Mucosa of gallbladder (tissue), 1 donor: ENCODE data around the gene SOBP. TPM values are rescaled to one million over a fixed set of nuclear protein-coding genes. Genes with fewer than 3 reads are reported as not detected.

ENCODE experiments used
- DNase-seq: peaks from one replicate; pipeline ENCODE4 v3.0.0-alpha.2; 2020; ENCODE audit warnings: low spot score
- total RNA-seq: library from RNA; stranded (reverse); gene quantifications from one replicate; pipeline ENCODE4 v1.2.1, GENCODE V29; 2021
- donor health status: DM: no; HTN: no; CAD: no.

The SOBP gene
- total RNA-seq, 1 donor from 2014 or later, result 11.0 TPM

DNA sequence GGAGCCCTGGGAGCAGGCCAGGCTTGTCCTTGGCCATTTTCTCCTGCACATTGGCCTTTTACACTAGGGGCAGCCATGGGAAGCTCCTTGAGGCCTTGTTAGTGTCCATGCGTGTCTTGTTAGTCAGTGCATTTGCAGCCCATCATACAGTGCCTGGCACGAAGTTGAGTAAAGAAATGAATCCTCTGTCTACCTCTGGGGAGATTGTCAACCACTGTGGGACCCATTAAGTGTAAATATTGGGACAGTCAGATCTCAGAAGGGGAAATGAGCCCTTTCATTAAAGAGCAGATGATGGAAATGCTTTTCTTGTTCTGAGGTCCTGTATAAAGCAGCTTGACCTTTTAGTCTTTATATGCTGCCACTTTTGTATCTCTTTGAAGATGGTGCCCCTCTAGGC, 33.9 kb downstream of the SOBP start:
- DNase-seq, result no peak

DNA sequence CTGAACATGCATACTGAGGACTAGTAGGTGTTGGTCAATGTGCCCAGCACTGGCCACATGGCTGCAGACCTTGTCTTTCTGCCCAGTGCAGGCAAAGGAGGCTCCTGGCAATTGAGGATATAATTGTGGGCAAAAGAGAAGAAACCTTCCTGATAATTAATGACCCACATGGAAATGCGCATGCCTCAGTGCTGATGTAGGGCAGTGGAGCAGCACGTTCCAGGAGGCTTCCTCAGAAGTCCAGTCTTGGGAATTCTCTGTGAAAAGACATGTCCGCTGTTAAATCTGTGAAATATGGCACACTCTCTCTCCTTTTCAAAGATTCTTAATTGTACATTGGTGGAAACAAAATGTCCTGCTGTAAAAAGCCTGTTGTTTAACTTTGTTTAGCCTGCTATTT, 34.7 kb downstream of the SOBP start:
- no peak for DNase-seq

DNA sequence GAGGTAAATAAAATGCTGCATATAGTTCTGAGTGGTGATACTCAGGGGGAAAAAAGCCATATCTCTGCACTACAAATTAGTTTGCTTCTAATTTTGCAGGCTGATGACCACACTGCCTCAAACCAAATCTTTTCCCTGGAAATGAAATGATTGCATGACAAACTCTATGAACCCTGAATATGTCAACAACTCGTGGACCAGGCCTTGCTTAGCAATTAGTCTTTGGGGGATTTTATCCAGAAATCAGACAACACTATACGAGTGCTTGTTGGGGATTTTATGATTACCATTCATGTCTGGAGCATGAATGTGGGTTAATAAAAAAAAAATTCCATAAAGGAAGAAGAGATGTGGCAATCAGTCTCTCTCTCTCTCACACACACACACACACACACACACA, 42.0 kb downstream of the SOBP start:
- DNase-seq, result no peak

DNA sequence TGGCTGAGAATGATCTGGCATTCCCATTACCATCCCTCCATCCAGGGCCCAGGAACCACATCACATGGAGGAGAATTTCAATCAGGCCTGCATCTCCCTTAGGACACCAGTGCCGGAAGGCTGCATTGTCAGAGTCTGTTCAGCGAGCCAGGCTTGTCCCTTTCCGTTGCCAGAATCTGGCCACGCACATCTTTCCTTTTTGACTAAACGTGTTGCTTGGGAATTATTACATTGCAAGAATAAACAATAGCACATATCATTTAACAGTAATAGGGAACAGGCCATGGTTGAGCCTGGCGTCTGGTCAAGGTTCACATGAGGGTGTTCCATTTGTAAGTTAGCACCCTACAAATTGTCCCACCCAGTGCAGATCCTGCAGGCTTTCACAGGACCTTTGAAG, 42.8 kb downstream of the SOBP start:
- no peak for DNase-seq

DNA sequence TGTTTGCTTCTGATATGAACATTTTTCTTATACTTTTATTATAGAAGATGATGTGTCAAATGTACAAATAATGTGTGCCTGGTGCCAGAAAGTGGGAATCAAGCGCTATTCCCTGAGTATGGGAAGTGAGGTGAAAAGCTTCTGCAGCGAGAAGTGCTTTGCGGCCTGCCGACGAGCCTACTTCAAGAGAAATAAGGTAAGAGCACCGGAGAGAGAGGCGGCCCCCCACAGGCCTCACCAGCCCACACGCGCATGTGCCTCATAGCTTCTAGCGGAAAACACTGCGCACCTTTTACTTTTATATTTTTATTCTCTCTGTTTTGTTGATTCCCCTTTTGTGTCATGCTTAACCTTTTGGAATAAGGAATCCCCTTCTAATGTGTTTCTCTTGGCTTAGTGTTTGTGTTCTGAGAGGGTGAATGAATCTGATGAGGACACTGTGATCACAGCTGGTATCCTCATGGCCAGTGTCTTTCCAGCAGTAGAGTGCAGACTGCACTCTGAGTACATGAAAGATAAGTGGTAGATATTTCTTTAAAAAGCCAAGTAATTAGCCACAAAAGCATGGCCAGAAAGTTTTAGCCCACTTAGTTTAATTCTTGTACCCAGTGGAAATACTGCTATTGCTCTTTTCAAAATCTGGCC, 43.6 kb downstream of the SOBP start:
- no peak for DNase-seq

DNA sequence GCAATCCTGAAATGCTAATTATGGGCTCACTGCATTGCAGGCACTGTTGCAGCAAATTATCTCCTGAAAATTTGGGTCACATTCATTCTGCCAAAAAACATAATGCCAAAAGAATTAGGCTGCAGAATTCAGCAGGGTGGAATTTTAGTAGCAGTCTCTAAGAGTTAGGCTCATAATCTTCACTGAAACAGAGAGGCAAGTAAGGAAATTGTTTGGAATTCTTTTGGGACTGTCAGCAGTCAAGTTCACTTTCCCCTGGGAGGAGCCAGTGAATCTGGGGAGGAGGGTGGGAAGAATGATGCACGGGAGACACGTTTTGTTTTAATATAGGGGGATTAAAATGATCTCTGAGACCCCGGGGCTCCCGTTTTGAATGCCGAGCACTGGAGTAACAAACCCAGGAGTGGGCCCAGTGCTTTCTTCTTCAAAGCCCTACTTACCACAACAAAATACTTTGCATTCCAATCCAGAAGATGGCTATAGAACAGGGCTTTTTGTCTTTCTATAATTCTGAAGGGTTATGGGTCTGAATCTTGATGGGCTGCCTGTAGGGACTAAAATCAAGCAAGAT, 44.7 kb downstream of the SOBP start:
- no peak for DNase-seq

DNA sequence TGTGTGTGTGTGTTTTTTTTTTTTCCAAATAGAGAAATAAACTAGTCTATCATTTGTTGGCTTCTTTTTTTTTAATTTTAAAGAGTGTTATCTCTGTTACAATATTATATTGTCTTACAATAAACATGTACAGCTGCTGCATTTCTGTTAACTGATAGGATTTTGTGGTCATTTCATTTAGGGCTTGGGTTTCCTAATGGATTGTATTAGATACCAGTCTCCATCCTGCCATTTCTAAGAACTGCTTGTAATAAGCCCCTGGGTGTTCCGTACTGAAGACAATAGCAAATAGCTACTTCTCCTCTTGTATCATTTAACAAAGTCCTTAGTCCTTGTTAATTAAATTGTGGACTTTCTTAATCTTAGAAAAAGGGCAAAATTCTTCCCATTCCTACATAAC, 45.7 kb downstream of the SOBP start:
- DNase-seq, result no peak

DNA sequence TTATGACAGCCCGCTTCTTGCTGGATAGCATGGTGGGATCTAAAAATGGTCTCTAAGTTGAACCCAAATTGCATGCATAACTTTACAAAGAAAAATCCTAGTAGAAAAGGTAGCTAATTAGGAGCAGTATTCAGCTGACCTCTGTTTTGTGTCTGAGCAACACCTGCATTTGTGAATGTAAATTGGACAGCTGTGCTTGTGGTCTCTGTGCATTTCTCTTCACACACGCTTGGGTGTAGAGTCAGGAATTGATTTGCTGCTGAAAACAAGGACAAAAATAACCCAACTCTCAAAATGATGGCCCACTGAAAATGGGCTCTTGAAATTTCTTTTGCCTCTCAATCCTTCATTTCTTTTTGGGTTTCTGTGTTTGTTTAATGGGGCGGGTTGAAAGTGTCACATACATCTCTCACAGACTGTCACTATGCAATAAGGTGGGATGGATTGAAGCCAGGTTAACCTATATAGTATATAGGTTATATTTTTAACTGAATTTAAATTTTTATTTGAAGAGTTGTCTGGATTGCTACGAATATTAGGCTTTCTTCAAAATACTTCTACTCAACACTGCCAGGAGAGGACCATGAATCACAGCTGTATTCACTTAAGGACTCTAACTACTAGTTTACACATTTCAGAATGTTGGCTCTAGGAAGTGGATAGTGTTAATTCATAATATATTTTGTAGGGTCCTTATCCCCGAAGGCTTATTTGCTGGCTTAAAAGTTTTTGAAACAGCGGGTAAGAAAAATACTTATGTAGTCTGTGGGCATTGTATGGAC, 46.5 kb downstream of the SOBP start:
- no peak for DNase-seq

DNA sequence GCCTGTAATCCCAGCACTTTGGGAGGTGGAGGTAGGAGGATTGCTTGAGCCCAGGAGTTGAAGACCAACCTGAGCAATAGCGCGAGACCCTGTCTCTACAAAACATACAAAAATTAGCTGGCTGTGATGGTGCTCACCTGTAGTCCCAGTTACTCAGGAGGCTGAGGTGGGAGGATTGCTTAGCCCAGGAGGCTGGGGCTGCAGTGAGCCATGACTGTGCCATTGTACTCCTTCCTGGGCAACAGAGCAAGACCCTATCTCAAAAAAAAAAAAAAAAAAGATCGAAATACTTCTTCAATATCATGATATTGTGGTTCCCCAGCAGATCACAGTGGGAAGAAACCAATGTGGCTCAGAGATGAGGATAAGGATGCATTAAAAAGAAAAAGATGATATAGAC, 47.6 kb downstream of the SOBP start:
- DNase-seq, result no peak

DNA sequence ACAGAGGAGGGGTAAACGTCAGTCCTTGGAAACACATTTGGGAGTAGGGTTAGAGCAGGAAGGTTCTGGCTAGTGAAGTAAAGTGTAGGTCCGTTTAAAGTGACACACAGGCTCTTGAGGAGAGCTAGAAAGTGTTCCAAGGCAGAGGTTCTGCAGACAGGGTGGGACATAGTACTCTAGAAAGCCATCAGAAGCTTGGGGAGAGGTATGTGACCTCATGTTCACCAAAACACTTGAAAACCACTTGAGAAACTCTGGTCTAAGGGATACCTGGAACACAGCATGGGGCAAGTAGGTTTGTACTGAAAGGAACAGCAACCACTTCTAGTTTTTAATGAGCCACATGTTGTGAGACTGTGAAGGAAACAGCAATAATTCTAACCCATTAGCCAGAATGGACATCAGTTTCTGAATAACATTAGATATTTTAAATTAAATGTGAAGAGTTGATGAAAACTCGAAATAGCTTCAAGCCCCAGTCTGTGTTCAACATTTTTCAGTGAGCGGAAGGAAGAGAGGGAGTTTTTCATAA, 49.0 kb downstream of the SOBP start:
- DNase-seq, result no peak

DNA sequence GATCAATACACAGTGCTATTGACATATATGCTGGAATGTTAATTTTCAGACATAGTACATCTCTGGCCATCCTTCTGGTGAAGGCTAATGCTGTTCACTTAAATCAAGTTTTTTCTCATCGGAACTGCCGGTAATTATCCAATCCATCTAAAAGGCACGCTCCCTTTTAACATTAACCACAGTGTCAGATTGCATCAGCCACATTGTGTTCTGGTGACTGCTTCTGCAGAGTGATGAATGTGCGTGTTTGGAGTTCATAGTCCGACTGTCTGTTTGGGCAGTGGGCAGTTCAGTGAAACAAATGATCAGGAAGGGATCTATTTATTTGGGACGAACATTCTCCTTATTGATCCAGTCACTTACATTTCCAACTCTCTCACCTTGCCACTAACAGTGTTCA, 49.5 kb downstream of the SOBP start:
- peak; percentile 36 for DNase-seq

DNA sequence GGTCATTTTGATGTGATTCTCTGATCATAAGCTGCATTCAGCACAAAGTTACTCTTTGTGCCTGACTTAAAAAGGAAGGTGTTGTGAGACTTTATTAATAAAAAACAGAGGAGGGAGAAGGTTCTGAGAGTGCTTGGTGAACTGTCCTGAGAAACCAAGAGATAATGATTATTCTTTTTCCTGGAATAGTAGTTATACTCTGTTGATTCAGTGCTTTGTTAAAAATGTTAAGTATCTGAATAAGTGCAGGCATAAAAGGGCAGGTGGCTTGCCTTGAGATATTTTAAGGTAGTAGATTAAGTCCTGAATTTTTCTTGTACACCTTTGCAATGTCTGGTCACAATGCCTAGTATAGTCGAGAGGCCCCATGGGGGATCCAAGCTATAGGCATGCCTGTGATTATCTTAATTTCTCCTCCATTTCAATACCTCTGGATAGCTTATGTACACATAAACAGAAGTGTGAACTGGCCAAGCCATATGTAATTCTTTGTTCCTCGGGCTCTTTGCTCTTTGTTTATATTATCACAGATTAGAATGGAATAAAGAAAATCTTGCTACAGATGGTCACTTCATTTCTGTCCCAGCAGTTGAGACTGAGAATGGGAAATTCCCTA, 50.0 kb downstream of the SOBP start:
- no peak for DNase-seq

DNA sequence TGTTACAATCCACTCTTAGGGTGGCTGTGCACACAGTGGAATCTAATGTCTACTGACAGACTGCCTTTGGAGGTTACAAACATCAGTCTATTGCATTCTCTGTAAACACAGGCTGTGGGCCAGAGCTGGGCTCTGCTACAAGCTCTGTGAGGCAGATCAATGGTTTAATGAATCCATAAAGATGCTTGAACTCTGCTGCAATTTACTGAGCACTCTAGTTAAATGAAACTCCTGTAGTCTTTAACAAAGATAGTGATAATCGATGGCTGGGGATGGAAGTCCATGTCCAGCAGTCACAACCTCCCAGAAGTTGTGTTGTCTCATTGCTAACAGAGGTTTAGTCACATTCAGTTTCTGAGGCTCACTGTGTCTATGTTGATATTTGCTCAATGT, 50.5 kb downstream of the SOBP start:
- peak; percentile 70 for DNase-seq

DNA sequence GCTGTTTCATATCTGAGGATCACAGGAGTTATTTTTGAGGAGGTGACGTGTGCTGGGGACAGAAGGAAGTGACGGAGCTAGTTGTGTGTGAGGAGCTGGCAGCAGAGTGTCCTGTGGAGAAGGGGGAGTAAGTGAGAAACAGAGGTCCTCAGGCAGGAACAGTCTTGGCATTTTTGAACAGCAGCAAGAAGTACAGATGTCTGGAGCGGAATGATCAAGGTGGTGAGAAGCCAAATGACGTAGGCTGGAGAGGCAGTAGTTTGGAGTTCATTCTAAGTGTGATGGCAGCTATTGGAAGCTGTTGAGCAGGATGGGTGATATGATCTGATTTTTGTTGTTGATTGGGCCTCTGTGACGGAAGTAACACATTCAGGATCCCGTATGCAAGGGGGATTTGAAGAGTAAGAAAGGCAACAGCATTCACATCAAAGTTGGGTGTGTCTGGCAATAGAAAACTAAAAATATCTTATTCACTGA, 52.3 kb downstream of the SOBP start:
- no peak for DNase-seq

DNA sequence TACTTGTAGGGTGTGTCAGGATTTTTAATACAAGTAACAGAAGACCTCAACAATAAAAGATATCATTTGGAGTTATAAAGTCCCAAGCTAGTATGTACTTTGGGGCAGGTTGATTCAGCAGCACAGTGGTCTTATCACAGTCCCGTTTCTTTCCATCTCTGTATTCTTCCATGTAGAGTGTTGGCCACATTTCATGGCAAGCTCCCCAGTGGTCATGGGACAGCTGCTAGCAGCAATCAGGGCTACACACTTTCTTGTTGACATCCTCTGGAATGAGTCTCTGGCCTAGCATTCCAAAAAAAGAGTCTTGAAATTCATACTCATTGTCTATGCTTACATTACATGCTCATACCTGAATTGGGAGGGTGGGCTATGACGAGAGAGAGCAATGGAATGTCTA, 53.2 kb downstream of the SOBP start:
- no peak for DNase-seq

DNA sequence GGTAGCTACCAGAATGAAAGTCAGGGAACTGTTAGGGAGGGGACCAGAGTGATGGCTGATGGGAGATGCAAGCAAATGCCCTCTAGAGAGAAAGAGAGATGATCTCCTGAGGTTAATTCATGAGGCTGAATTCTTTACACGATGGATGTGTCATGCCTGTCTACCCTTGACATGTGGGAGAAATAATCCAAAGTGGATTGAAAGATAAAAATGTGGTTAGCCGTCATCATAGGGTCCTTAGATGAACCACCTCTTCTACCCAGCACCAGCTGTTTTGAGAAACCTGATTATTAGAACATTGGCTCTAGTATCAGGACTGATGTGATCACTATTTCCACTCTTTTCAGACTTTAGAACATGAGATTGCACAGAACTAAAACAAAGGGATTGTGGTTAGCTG, 53.6 kb downstream of the SOBP start:
- DNase-seq, result no peak

DNA sequence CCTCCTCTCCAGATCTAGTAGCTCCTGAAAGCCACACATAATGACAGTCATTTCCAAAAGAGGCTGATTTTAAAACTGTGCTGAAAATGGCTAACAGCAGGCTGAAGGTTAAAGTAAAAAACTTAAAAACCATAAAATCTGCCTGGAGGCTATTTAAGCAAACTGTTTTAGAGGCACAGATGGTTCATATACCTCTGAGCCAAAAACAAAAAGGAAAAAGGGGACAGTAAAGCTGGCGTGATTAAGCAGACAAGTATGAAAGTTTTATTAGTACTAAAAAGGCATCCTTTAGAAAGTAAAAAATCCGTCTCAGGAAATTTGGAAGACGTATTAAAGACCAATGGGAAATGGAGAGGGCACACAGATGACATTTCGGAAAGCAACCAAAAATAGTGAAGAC, 55.8 kb downstream of the SOBP start:
- no peak for DNase-seq

DNA sequence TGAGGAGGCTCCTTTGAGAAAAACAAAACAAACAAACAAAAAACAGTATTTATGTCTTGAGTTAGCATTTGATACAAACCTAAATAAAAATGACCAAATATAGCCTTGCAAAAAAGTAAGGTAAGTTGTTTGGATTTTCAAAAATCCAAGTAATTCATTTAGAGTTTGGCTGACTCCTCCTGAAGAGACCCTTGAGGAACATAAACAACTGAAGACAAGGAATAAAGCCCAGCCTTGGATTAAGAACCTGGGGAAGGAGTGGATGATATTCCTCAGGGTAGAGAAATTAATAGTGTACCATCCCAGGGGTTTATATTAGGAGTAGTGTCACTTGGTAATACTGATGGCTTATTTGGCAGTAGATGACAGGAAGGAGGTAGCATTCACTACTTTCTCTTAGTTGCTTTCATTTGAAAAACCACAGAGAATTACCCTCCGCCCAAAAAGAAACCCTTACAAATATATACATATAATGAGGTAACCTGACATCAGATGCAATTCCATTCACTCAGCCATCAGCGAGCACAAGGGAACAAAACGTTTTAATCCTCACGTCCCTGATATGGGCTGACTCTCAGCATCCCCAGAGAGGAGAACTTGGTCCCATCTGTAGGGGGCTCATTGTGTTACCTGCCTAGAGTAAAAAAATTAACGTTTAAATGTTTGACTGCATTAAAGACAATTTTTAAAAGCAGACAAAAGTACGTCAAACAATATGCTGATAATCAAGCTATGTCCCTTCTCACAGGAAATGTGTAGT, 57.0 kb downstream of the SOBP start:
- no peak for DNase-seq

DNA sequence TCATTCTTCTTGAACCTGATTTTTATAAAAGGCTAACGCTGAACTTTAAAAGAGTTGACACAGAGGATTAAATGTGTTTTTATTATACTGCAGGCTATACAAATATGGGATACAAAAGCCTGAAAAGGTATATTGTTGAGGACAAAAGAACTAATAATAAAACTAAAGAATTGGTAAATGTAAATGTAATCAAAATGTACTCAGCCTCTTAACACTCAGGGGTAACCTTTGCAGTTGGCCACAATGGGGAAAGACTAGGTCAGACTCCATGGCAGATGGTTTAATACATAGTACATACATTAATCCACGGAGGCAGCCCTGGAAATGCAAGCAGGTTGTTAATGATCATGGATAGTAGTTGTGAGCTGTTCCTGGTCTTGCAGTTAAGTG, 57.5 kb downstream of the SOBP start:
- no peak for DNase-seq

DNA sequence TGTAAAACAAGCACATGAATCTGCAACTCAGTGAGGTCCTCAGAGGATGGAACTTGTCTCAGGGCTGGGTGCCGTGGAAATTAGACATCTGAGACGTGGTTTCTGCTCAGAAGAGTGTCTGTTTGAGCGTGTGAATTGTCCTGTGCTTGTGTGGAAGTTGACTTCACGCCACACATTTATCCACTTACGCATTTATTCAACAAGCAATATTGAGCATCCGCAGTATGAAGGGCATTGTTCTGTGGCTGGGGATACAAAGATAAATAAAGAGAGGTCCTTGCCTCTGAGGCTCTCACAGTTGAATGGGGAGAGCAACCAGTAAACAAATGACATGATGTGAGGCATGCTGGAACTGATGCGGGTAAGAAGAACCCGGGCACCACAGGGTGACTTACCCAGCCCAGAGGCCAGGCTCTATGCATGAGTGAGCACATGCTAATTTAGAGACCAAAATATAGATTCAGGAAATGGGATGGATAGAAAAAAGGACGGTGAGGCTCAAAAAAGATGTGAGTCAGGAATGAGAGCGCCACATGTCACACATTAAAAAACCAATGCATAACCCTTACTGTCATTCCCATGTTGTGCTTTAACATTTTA, 60.4 kb downstream of the SOBP start:
- no peak for DNase-seq

DNA sequence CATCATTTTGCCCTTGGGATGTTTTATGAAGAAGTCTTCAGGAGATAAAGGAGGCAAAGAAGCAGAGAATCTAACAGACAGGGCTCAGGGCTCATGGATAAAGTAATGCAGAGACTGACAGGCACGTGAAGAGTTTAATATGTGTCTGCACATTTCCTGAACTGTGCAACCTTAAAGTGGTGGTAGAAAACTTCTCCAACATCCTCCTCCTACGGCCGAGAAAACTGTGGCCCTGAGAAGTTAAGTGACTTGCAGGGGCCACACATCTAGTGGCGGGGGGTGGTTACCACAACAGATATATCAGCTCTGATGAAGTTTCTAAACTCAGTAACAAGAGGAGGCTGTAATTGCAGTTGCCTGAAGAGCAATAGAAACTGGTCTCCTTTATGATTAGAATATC, 61.0 kb downstream of the SOBP start:
- DNase-seq, result no peak
